Endothelial cell (in vitro differentiated cells): ENCODE results near the gene PARD3. TPM values are rescaled to one million over a fixed set of nuclear protein-coding genes. Genes with fewer than 3 reads are reported as not detected.

Experiments
- DNase-seq: peaks from one replicate; pipeline ENCODE4 v3.0.0; 2021; ENCODE audit warnings: low spot score
- H3K27ac Mint-ChIP-seq: one replicate; pipeline ENCODE4 v1.8.0; 2021; ENCODE audit warnings: mixed read lengths, inconsistent platforms; ENCODE audit not compliant: unreplicated experiment
- H3K27me3 Mint-ChIP-seq: one replicate; pipeline ENCODE4 v1.8.0; 2021; ENCODE audit warnings: mild to moderate bottlenecking, moderate library complexity, mixed read lengths, inconsistent platforms; ENCODE audit not compliant: unreplicated experiment
- H3K36me3 Mint-ChIP-seq: one replicate; pipeline ENCODE4 v1.8.0; 2021; ENCODE audit warnings: mild to moderate bottlenecking, low read depth, mixed read lengths, inconsistent platforms; ENCODE audit not compliant: unreplicated experiment
- H3K4me1 Mint-ChIP-seq: one replicate; pipeline ENCODE4 v1.8.0; 2021; ENCODE audit warnings: mild to moderate bottlenecking, mixed read lengths, inconsistent platforms; ENCODE audit not compliant: unreplicated experiment
- H3K4me3 Mint-ChIP-seq: one replicate; pipeline ENCODE4 v1.8.0; 2021; ENCODE audit warnings: mild to moderate bottlenecking, mixed read lengths, inconsistent platforms; ENCODE audit not compliant: unreplicated experiment
- H3K9me3 Mint-ChIP-seq: one replicate; pipeline ENCODE4 v1.8.0; 2021; ENCODE audit warnings: mixed read lengths, inconsistent platforms; ENCODE audit not compliant: unreplicated experiment
- total RNA-seq: library from RNA; stranded (reverse); fragmentation: NEBNext Ultra II Directional; extraction: Animal tissue kit (Norgen Biotek cat#: 25700); gene quantifications from one replicate; pipeline ENCODE4 v1.2.1, GENCODE V29; 2021; ENCODE audit not compliant: unreplicated experiment
- TF ChIP-seq, protein P1 (sequence below): fragments of 200-600 bp; sonication (generic); IDR thresholded peaks from one replicate; pipeline ENCODE4 v1.5.0; 2021; ENCODE audit warnings: antibody characterized with exemption; ENCODE audit not compliant: unreplicated experiment

PARD3 gene
- total RNA-seq, 1 donor from 2014 or later: 35.2 TPM

- TF ChIP-seq, protein P1, sequence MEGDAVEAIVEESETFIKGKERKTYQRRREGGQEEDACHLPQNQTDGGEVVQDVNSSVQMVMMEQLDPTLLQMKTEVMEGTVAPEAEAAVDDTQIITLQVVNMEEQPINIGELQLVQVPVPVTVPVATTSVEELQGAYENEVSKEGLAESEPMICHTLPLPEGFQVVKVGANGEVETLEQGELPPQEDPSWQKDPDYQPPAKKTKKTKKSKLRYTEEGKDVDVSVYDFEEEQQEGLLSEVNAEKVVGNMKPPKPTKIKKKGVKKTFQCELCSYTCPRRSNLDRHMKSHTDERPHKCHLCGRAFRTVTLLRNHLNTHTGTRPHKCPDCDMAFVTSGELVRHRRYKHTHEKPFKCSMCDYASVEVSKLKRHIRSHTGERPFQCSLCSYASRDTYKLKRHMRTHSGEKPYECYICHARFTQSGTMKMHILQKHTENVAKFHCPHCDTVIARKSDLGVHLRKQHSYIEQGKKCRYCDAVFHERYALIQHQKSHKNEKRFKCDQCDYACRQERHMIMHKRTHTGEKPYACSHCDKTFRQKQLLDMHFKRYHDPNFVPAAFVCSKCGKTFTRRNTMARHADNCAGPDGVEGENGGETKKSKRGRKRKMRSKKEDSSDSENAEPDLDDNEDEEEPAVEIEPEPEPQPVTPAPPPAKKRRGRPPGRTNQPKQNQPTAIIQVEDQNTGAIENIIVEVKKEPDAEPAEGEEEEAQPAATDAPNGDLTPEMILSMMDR: no peak
- H3K36me3 Mint-ChIP-seq: no peaks in the 10 kb centered on the region
- H3K4me1 Mint-ChIP-seq: peaks cover 44% of the 10 kb centered on the region
- no peak overlapping the region for H3K27ac Mint-ChIP-seq
- H3K9me3 Mint-ChIP-seq: no peaks in the 10 kb centered on the region
- H3K4me3 Mint-ChIP-seq: no peak overlapping the region
- H3K27me3 Mint-ChIP-seq: peaks cover 7% of the 10 kb centered on the region
- DNase-seq: no peak
Observed at GRCh38 chr10:34696423-34696822, 118.7 kb downstream of the PARD3 start.

GRCh38 chr10:34690383-34691049 lies 124.6 kb downstream of the PARD3 start:
- TF ChIP-seq, protein P1: no peak
- Mint-ChIP-seq H3K27ac (no peak overlapping the region), H3K4me3 (no peak overlapping the region), H3K36me3 (no peaks in the 10 kb centered on the region), H3K9me3 (no peaks in the 10 kb centered on the region), H3K4me1 (peaks cover 15% of the 10 kb centered on the region), H3K27me3 (peaks cover 1% of the 10 kb centered on the region)
- DNase-seq: no peak

- Mint-ChIP-seq H3K9me3 (no peaks in the 10 kb centered on the region), H3K4me1 (peaks cover 7% of the 10 kb centered on the region), H3K4me3 (no peak overlapping the region), H3K27me3 (no peaks in the 10 kb centered on the region), H3K36me3 (no peaks in the 10 kb centered on the region), H3K27ac (no peak overlapping the region)
- no peak for DNase-seq
- TF ChIP-seq, protein P1: no peak
Observed at GRCh38 chr10:34689053-34689452, 126.0 kb downstream of the PARD3 start.

- H3K9me3 Mint-ChIP-seq: no peaks in the 10 kb centered on the region
- no peaks in the 10 kb centered on the region for H3K36me3 Mint-ChIP-seq
- H3K4me1 Mint-ChIP-seq: peaks cover 4% of the 10 kb centered on the region
- H3K27me3 Mint-ChIP-seq: no peaks in the 10 kb centered on the region
- DNase-seq: no peak
- peak overlapping the region; percentile 0 for H3K27ac Mint-ChIP-seq
- TF ChIP-seq, protein P1: no peak
- no peak overlapping the region for H3K4me3 Mint-ChIP-seq
Observed at GRCh38 chr10:34687434-34688210, 127.5 kb downstream of the PARD3 start.

- no peak overlapping the region for H3K27ac Mint-ChIP-seq
- no peaks in the 10 kb centered on the region for H3K27me3 Mint-ChIP-seq
- H3K4me1 Mint-ChIP-seq: peaks cover 3% of the 10 kb centered on the region
- TF ChIP-seq, protein P1: no peak
- H3K36me3 Mint-ChIP-seq: no peaks in the 10 kb centered on the region
- DNase-seq: no peak
- no peaks in the 10 kb centered on the region for H3K9me3 Mint-ChIP-seq
- H3K4me3 Mint-ChIP-seq: no peak overlapping the region
Observed at GRCh38 chr10:34682580-34682979, 132.5 kb downstream of the PARD3 start.
